ENCODE results near the gene ALB. TPM values are rescaled to one million over a fixed set of nuclear protein-coding genes. Genes with fewer than 3 reads are reported as not detected.

Gene ALB
- total RNA-seq, 2 donors from 2014 or later: 391 to 538 TPM

GRCh38 chr4:73419106-73420038, 15.3 kb downstream of the ALB start:
- no peaks in the 10 kb centered on the region for H3K27me3 ChIP-seq
- WGBS, 2 donors: 78 to 82% methylated on average over 7 of the region's 7 CpGs
- DNase-seq (no peak), ATAC-seq (no peak)
- intact Hi-C loops (cut with DNase I): no loop called here
- H3K9me3 ChIP-seq: no peaks in the 10 kb centered on the region
- TF ChIP-seq POLR2A (IDR thresholded peaks at IDR 0.05): no peak
- peaks cover 5% of the 10 kb centered on the region for H3K4me1 ChIP-seq
- H3K27ac ChIP-seq: no peak overlapping the region
- H3K36me3 ChIP-seq (replicated peaks in 1 of 2; ENCODE audit: insufficient read depth in 1 of 2, low read depth in 2 of 2): peaks cover 0 to 5% of the 10 kb centered on the region in 2 donors
- H3K4me3 ChIP-seq: no peak overlapping the region

GRCh38 chr4:73420615-73421014, 16.5 kb downstream of the ALB start:
- no peaks in the 10 kb centered on the region for H3K9me3 ChIP-seq
- ATAC-seq (no peak), DNase-seq (no peak)
- WGBS, 2 donors: 98 to 100% methylated on average over 2 of the region's 2 CpGs
- peaks cover 0 to 5% of the 10 kb centered on the region in 2 donors for H3K36me3 ChIP-seq (replicated peaks in 1 of 2; ENCODE audit: insufficient read depth in 1 of 2, low read depth in 2 of 2)
- no peak overlapping the region for H3K4me3 ChIP-seq
- intact Hi-C loops (cut with DNase I): no loop called here
- no peak for TF ChIP-seq CTCF (IDR thresholded peaks at IDR 0.05)
- no peak for TF ChIP-seq POLR2A (IDR thresholded peaks at IDR 0.05)
- H3K4me1 ChIP-seq: peaks cover 4% of the 10 kb centered on the region
- H3K27ac ChIP-seq: no peak overlapping the region
- no peaks in the 10 kb centered on the region for H3K27me3 ChIP-seq

- Histone ChIP-seq H3K36me3 (replicated peaks in 1 of 2; ENCODE audit: insufficient read depth in 1 of 2, low read depth in 2 of 2) (peaks cover 0 to 5% of the 10 kb centered on the region in 2 donors), H3K4me1 (no peaks in the 10 kb centered on the region), H3K27me3 (no peaks in the 10 kb centered on the region), H3K27ac (no peak overlapping the region), H3K4me3 (no peak overlapping the region), H3K9me3 (no peaks in the 10 kb centered on the region)
- TF ChIP-seq POLR2A (IDR thresholded peaks at IDR 0.05) (no peak), CTCF (IDR thresholded peaks at IDR 0.05) (no peak)
- no peak for DNase-seq
- intact Hi-C loops (cut with DNase I): no loop called here
- ATAC-seq: no peak
These were observed 17.8 kb downstream of the ALB start for GRCh38 chr4:73421708-73422457.

- Histone ChIP-seq H3K4me1 (no peaks in the 10 kb centered on the region), H3K27me3 (no peaks in the 10 kb centered on the region), H3K36me3 (replicated peaks in 1 of 2; ENCODE audit: insufficient read depth in 1 of 2, low read depth in 2 of 2) (peaks cover 0 to 5% of the 10 kb centered on the region in 2 donors), H3K9me3 (no peaks in the 10 kb centered on the region), H3K27ac (no peak overlapping the region), H3K4me3 (no peak overlapping the region)
- TF ChIP-seq CTCF (IDR thresholded peaks at IDR 0.05) (no peak), POLR2A (IDR thresholded peaks at IDR 0.05) (no peak)
- 62 to 77% methylated on average over 4 of the region's 4 CpGs for WGBS, 2 donors
- intact Hi-C loops (cut with DNase I): no loop called here
- DNase-seq (no peak), ATAC-seq (no peak)
These were observed 18.3 kb downstream of the ALB start for GRCh38 chr4:73422458-73422752.

GRCh38 chr4:73423184-73423583, 19.1 kb downstream of the ALB start:
- H3K4me3 ChIP-seq: no peak overlapping the region
- H3K36me3 ChIP-seq (replicated peaks in 1 of 2; ENCODE audit: insufficient read depth in 1 of 2, low read depth in 2 of 2): peaks cover 0 to under 1% of the 10 kb centered on the region in 2 donors
- no peak overlapping the region for H3K27ac ChIP-seq
- intact Hi-C loops (cut with DNase I): no loop called here
- no peaks in the 10 kb centered on the region for H3K4me1 ChIP-seq
- H3K27me3 ChIP-seq: no peaks in the 10 kb centered on the region
- DNase-seq: no peak
- no peaks in the 10 kb centered on the region for H3K9me3 ChIP-seq
- ATAC-seq: no peak
- TF ChIP-seq POLR2A (IDR thresholded peaks at IDR 0.05) (no peak), CTCF (IDR thresholded peaks at IDR 0.05) (no peak)

Measured in body of pancreas (tissue), 4 donors.